RWPE2 (cell line): Measurements from ENCODE around the gene RGS6.

ENCODE experiments used
- ATAC-seq: fragments of 200-7000 bp; cut with Tn5 transposase; 3 replicates; pipeline ENCODE4 v1.9.1; 2021; ENCODE audit warnings: low read depth
- DNase-seq: peaks from one replicate; pipeline ENCODE4 v3.0.0-alpha.2; 2020; ENCODE audit warnings: low spot score
- H3K27ac ChIP-seq: fragments of 450-650 bp; 2 replicates; pipeline ENCODE4 v1.5.1; 2017; ENCODE audit warnings: mild to moderate bottlenecking; ENCODE audit not compliant: poor library complexity, severe bottlenecking
- H3K27me3 ChIP-seq: fragments of 250-450 bp; sonication (Bioruptor Pico); 2 replicates; pipeline ENCODE4 v1.5.1; 2021; ENCODE audit warnings: mild to moderate bottlenecking, moderate library complexity; ENCODE audit not compliant: insufficient read depth, poor library complexity, severe bottlenecking
- H3K36me3 ChIP-seq: fragments of 250-450 bp; sonication (Bioruptor Pico); 2 replicates; pipeline ENCODE4 v1.5.1; 2020; ENCODE audit warnings: low read depth, mild to moderate bottlenecking, moderate library complexity
- H3K4me1 ChIP-seq: fragments of 250-450 bp; sonication (Bioruptor Pico); 2 replicates; pipeline ENCODE4 v1.5.1; 2021; ENCODE audit warnings: mild to moderate bottlenecking, moderate library complexity; ENCODE audit not compliant: insufficient read depth, poor library complexity, severe bottlenecking
- H3K4me3 ChIP-seq: fragments of 250-450 bp; sonication (Bioruptor Pico); 2 replicates; pipeline ENCODE4 v1.5.1; 2021; ENCODE audit warnings: mild to moderate bottlenecking, moderate library complexity; ENCODE audit not compliant: severe bottlenecking
- H3K9me3 ChIP-seq: fragments of 250-450 bp; sonication (Bioruptor Pico); 2 replicates; pipeline ENCODE4 v1.5.1; 2021; ENCODE audit warnings: mild to moderate bottlenecking, moderate library complexity; ENCODE audit not compliant: severe bottlenecking
- CTCF ChIP-seq: fragments of 450-650 bp; IDR thresholded peaks from one replicate; pipeline ENCODE4 v1.5.1; 2017; ENCODE audit warnings: mild to moderate bottlenecking, moderate library complexity; ENCODE audit not compliant: poor library complexity, severe bottlenecking

Gene RGS6

GRCh38 chr14:72606879-72607278 lies 674.6 kb downstream of the RGS6 start:
- no peaks in the 10 kb centered on the region for H3K27me3 ChIP-seq
- no peaks in the 10 kb centered on the region for H3K9me3 ChIP-seq
- H3K4me3 ChIP-seq, result no peak overlapping the region
- H3K27ac ChIP-seq, result no peak overlapping the region
- H3K36me3 ChIP-seq, result no peaks in the 10 kb centered on the region
- DNase-seq (no peak), ATAC-seq (no peak)
- no peak for TF ChIP-seq CTCF
- peaks cover 13% of the 10 kb centered on the region for H3K4me1 ChIP-seq

- Histone ChIP-seq H3K27me3 (no peaks in the 10 kb centered on the region), H3K4me1 (peaks cover 13% of the 10 kb centered on the region), H3K4me3 (no peak overlapping the region), H3K9me3 (no peaks in the 10 kb centered on the region), H3K36me3 (no peaks in the 10 kb centered on the region), H3K27ac (peak overlapping the region; percentile 24)
- TF ChIP-seq CTCF, result no peak
- no peak for ATAC-seq
- DNase-seq, result no peak
Observed at GRCh38 chr14:72607386-72608130, 675.3 kb downstream of the RGS6 start.

GRCh38 chr14:72608391-72609204 lies 676.4 kb downstream of the RGS6 start:
- Histone ChIP-seq H3K9me3 (no peaks in the 10 kb centered on the region), H3K27ac (peak overlapping the region; percentile 24), H3K27me3 (no peaks in the 10 kb centered on the region), H3K4me1 (peaks cover 13% of the 10 kb centered on the region), H3K36me3 (no peaks in the 10 kb centered on the region), H3K4me3 (no peak overlapping the region)
- ATAC-seq, result peak; percentile 95
- no peak for TF ChIP-seq CTCF
- DNase-seq, result no peak

- Histone ChIP-seq H3K36me3 (no peaks in the 10 kb centered on the region), H3K9me3 (no peaks in the 10 kb centered on the region), H3K27me3 (no peaks in the 10 kb centered on the region), H3K27ac (no peak overlapping the region), H3K4me3 (no peak overlapping the region), H3K4me1 (peaks cover 13% of the 10 kb centered on the region)
- DNase-seq (no peak), ATAC-seq (no peak)
- TF ChIP-seq CTCF, result no peak
Observed at GRCh38 chr14:72609205-72609916, 677.1 kb downstream of the RGS6 start.
